Measurements from ENCODE around the gene SARDH.

Gene SARDH

DNA sequence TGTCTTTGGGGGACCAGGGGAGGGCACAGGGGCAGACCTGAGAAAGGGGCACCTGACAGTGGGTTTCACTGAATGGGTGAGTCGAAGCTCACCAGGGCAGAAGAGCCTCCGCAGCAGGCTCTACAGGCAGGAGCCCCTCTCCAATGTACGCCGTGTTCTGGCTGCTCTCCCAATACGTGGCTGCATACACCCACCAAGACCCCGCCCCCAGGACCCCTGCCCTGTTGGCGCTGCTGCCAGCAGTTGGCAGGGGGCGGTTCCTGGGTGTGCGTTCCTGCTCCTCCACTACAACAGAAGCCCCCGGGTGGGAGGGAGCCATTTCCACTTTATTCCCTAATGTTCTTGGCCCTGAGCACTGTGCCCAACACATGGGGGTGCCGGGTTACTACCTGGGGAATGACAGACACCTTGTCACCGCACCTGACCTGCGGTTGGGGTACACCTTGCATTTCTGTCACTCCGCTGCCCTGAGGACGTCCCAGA, 30.3 kb downstream of the SARDH start:
- TF ChIP-seq, protein P1, sequence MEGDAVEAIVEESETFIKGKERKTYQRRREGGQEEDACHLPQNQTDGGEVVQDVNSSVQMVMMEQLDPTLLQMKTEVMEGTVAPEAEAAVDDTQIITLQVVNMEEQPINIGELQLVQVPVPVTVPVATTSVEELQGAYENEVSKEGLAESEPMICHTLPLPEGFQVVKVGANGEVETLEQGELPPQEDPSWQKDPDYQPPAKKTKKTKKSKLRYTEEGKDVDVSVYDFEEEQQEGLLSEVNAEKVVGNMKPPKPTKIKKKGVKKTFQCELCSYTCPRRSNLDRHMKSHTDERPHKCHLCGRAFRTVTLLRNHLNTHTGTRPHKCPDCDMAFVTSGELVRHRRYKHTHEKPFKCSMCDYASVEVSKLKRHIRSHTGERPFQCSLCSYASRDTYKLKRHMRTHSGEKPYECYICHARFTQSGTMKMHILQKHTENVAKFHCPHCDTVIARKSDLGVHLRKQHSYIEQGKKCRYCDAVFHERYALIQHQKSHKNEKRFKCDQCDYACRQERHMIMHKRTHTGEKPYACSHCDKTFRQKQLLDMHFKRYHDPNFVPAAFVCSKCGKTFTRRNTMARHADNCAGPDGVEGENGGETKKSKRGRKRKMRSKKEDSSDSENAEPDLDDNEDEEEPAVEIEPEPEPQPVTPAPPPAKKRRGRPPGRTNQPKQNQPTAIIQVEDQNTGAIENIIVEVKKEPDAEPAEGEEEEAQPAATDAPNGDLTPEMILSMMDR (IDR thresholded peaks at IDR 0.05; ENCODE audit: low read length, missing control alignments) = no peak
- no peak overlapping the region for H3K4me3 ChIP-seq (replicated peaks; ENCODE audit: low read depth, low read length)
- DNase-seq (ENCODE audit: low read depth) = no peak

GRCh38 chr9:133707065-133707762, 30.9 kb downstream of the SARDH start:
- TF ChIP-seq, protein P1 (IDR thresholded peaks at IDR 0.05; ENCODE audit: low read length, missing control alignments) = no peak
- peak; percentile 91 for DNase-seq (ENCODE audit: low read depth)
- no peak overlapping the region for H3K4me3 ChIP-seq (replicated peaks; ENCODE audit: low read depth, low read length)

GRCh38 chr9:133706307-133707050, 31.7 kb downstream of the SARDH start:
- peak; percentile 21 for DNase-seq (ENCODE audit: low read depth)

DNA sequence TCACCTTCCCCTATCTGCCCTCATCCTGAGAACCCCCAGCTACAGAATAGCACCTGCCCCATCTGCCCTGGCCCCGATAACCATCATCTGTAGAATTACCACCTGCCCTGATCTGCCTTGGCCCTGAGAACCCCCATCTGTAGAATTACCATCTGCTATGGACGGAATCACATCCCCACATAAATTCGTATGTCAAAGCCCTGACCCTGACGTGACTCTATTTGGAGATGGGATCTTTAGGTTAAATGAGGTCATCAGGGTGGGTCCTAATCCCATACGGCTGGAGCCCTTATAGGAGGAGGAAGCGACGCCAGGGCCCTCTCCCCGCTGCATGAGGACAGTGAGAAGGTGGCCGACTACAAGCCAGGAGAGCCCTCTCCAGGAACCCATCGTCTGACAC, 32.6 kb downstream of the SARDH start:
- TF ChIP-seq, protein P1 (IDR thresholded peaks at IDR 0.05; ENCODE audit: low read length, missing control alignments) = no peak
- H3K4me3 ChIP-seq (replicated peaks; ENCODE audit: low read depth, low read length) = no peak overlapping the region
- DNase-seq (ENCODE audit: low read depth) = no peak

More at GRCh38 chr9:133706307-133707050, 31.7 kb downstream of the SARDH start:
- H3K4me3 ChIP-seq (replicated peaks; ENCODE audit: low read depth, low read length) = no peak overlapping the region
- TF ChIP-seq, protein P1 (IDR thresholded peaks at IDR 0.05; ENCODE audit: low read length, missing control alignments) = no peak

DNA sequence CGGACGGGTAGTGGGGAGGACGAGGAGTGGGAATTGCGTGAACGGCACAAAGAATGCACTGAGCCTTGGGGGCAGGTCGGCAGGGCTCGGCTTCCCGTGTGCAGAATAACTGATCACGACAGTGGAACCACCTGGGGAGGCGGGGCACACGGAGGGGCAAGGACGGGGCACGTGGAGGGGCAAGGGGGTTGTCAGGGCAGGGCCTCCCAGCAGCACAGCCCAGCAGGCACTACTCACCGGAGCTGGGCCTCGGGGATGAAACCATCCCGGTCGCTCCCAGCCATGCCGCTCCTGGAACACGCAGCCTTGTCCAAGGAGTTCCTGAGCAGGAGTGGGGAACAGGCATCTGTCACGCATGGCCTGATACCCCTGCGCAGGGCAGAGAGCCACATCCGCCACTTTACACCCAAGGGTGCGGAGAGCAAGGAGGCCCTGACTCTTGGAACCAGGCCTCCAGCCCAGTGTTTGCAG, 33.4 kb downstream of the SARDH start:
- TF ChIP-seq, protein P1 (IDR thresholded peaks at IDR 0.05; ENCODE audit: low read length, missing control alignments) = no peak
- no peak for DNase-seq (ENCODE audit: low read depth)
- H3K4me3 ChIP-seq (replicated peaks; ENCODE audit: low read depth, low read length) = no peak overlapping the region

- DNase-seq (ENCODE audit: low read depth) = no peak
- H3K4me3 ChIP-seq (replicated peaks; ENCODE audit: low read depth, low read length) = no peak overlapping the region
- TF ChIP-seq, protein P1 (IDR thresholded peaks at IDR 0.05; ENCODE audit: low read length, missing control alignments) = no peak
Measured at GRCh38 chr9:133703591-133704399, 34.4 kb downstream of the SARDH start.

Measured in fibroblast of pulmonary artery (primary cell).